ENCODE data around the gene BRD4.

- TF ChIP-seq POLR2AphosphoS5 (IDR thresholded peaks at IDR 0.05; ENCODE audit: insufficient read depth in 1 of 2, low read depth in 1 of 2) (no peak), CTCF (IDR thresholded peaks at IDR 0.05) (no peak)
Observed at GRCh38 chr19:15315101-15315500, 17.2 kb downstream of the BRD4 start.

Measured in vagina (tissue), 2 donors.